Stimulated activated CD8-positive, alpha-beta memory T cell treated with anti-CD3 and anti-CD28 coated beads, Interleukin-12 subunit alpha, Interleukin-12 subunit beta, amount 100 ng/mL, for 1 hour (primary cell): ENCODE results near the gene FOXRED1.
A peak's percentile ranks its signal among the peaks of the same experiment; 100 is the strongest.
"Not testable (repeated sequence)": the region's sequence is repeated elsewhere in the genome, so short reads cannot be mapped to it uniquely, and the experiment has no call there.

Experiments used
- DNase-seq: peaks from one replicate; pipeline ENCODE4 v3.0.0-alpha.2; 2020; ENCODE audit warnings: low read depth

Gene FOXRED1

DNA sequence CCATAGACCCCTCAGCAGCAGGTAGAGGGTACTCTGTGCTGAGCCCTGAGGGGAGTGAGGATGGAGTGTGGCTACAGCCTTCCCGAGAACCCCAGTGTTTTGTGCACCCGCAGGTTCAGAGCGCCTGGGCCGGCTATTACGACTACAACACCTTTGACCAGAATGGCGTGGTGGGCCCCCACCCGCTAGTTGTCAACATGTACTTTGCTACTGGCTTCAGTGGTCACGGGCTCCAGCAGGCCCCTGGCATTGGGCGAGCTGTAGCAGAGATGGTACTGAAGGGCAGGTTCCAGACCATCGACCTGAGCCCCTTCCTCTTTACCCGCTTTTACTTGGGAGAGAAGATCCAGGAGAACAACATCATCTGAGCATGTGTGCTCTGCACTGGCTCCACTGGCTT lies 8.4 kb downstream of the FOXRED1 start:
- DNase-seq = no peak

DNA sequence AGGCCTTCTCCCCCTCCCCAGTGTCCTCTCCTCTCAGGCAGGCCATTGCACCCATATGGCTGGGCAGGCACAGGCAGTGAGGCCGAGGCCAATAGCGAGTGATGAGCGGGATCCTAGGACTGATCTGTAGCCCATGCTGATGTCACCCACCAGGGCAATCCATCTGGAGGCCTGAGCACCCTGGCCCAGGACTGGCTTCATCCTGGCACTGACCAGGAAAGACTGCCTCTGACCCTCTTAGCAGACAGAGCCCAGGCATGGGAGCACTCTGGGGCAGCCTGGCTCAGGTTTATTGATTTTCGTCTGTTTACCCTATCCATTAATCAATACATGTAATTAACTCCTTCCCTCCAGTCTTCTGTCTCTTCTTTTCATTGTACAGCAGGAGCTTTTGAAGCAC lies 8.8 kb downstream of the FOXRED1 start:
- no peak for DNase-seq

DNA sequence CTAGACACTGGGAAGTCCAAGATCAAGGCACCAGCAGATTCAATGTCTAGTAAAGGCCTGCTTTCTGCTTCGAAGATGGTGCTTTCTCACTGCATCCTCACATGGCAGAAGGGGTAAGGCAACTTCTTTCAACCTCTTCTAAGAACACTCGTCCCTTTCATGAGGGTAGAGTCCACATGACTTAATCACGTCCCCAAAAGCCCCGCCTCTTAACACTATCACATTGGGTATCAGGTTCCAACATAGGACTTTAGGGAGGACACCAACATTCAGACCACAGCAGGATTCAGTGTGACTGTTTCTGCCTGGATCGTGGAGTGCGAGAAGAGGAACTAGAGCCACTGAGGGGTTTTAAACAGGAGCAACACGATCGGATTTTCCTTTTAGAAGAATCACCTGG lies 10.2 kb downstream of the FOXRED1 start:
- DNase-seq = no peak

DNA sequence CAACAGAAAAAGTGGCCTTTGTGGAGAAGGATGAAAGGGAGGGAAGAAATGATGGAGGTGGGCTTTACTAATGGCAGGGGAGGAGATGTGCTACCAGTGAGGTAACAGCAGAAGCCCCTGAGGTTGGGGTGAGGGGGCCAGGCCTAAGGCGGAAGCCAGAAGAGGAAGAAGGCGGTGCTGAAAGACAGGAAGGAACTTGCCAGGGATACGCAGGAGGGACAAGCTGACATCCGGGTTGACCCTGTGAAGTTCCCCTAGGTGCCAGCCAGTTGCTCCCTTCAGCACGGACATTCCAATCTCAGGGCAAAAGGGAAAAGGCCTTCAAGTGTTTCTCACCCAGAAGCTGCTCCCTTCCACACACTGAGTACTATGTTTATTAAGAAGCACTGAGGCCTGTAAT lies 11.6 kb downstream of the FOXRED1 start:
- DNase-seq = no peak

DNA sequence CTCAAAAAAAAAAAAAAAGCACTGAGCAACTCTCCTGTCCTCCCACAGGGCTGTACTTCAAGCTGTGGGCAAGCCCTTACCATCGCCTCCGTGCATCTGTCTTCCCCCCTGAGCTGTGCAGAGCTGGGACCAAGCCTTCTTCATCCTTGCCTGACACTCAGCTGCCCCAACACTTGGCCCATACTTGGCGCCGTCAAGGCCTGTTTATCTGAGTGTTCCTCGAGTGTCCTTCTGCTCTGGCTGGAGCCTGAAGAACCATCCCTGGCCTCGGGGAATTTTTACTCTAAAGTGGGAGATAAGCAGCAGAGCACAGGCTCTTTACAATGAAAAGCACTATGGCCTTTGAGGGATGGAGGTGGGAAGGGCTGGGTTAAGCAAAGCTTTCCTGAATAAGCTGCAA lies 12.3 kb downstream of the FOXRED1 start:
- no peak for DNase-seq

DNA sequence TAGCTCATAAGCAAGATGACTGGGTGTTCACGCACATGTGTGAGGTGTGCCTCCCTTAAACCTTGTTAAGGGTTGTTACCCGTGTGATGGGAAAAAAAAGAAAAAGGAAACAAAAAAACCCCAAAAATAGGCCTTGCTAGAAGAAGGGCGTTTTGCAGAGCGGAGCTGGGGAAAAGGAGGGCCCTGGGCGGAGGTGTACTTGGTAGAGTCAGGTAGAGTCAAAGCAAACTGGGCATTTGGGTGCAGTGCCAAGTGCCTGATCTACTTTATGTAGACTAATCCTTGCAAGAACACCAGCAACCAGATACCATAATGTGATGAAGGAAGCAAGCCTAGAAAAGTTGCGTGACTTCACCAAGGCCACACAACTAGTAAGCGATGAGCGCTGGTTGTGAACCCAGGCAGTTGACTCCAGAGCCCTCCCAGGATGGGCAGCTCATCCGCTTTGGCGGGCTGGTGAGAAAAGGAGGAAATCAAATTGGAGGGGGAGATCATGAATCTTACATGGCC lies 12.8 kb downstream of the FOXRED1 start:
- DNase-seq = no peak

DNA sequence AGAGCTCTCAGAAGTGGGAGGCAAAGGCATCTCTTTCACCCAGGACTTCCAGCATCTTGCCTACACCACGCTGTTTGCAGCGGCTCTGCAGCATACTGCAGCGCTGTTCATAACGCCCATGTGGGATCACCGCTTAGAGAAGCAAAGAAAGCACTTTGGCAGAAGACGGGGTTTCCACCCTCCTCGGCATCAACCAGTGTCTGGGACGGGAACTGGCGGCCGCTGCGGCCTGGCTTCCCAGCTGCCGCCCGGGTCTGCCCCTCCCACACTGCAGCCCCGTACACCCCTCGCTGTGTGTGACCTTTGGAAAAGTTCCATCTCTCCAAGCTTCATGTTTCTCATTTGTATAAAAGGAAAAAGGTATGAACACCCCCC lies 13.4 kb downstream of the FOXRED1 start:
- no peak for DNase-seq

DNA sequence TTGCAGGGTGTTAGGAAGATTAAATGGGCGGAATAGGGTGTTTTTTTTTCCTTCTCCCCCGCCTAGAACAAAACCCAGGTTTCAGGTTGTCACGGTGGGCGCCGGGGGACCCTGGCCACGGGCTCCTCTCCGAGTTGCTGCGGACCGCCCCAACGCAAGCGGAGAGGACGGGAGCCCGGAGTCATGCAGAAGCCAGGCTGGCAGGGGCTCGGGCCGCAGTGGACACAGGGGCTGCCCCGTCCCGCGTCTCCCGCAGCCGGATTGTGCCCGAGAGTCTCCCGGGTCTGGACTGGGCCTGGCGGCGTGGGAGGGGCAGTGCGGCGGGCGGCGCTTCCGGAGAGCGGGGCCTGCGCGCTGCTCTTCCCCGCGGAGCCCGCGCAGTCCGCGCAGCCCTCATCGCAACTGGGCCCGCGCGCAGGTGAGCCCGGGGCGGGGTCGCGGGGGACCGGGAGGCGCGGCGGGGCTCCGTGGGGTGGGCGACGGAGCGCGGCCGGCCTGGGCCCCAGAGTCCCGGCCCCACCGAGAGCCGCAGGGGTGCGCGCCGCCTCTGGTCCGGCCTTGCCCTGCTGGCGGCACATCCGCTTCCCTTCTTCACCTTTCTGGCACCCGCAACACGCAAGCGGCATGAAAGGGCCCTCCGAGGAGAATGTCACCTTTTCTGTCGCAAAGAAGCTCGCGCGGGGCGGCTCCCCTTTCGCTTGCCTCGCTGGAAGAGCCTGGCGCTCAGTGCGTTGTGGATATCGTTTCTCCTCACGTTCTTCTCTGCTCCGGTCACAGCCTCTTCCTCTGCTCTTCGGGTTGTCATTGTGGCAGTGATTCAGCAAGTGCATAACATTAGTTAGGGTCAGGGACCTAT lies 14.0 kb downstream of the FOXRED1 start, which contains the start of gene TIRAP:
TSS of gene TIRAP (plus strand) at position 358 of the 856 bp plus-strand sequence. CDS start 7,802 bp downstream, outside the sequence.
- DNase-seq = peak; percentile 39

DNA sequence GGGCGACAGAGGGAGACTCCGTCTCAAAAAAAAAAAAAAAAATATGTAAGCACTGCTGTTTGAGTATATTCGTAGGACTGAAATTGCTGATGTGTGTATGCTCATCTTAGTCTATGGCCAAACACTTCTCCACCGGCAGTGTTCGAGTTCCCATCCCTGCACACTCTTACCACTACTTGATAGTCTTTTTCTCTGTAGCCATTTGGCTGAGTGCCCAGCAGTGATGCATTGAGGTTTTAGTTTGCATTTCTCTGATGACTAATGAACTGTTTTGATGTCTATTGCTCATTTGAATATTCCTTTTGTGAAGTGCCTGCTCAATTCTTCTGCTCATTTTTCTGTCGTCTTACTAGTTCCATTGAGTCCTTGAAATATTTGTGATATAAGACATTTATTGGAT lies 15.9 kb downstream of the FOXRED1 start:
- DNase-seq = peak; percentile 83

DNA sequence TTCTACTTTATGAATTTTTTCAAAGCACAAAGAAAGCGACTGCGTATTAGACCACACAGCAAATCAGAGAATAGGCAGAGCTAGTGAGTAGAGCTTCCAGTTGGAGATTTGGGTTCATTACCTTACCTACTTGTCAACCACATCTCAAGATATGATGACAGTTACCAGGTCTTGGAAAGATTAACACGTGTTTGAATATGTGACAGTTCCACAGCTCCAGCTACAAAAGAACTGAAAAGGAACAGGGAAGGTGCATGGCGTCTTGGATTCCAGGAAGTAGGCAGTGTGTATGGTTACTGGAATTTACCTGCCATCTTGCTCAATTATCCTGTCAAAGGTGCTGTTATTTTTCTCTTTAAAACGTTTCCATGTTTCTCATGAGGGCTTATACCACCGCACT lies 19.3 kb downstream of the FOXRED1 start:
- DNase-seq = no peak

DNA sequence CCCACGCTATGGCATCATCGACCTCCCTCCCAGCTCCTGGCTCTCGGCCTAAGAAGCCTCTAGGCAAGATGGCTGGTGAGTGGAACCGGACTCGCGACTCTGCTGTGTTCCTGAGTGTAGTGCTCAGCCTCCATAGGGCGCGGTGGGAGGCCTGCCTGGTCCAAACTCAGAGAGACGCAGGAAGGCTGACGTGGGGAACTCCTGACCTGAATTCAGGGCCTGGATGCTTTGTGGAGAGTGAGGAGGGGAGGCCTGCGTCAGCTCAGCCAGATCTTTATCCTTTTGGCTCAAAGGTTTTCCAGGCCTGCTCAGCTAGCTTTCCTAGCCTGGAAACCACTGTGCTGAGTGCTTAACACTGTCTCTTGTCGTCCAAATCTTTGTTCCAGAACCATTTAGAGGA lies 21.9 kb downstream of the FOXRED1 start:
- no peak for DNase-seq

DNA sequence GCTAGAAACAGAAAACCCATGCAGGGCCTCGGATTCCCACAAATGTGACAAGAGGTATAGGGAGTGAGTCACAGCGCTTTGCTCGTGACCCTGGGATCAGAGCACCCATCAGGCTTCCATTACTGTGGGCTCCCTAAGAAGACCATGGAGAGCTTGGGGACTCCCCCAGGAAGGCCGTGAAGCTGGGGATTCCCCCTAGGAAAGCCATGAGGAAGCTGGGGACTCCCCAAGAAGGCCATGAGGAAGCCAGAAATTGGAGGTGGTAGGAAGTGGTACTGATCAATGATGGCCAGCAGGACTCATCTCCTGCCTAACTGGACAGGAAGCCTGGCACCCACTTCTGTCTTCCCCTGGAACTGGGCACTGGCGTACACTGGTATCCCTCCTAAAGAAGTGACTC lies 24.8 kb downstream of the FOXRED1 start:
- no peak for DNase-seq

DNA sequence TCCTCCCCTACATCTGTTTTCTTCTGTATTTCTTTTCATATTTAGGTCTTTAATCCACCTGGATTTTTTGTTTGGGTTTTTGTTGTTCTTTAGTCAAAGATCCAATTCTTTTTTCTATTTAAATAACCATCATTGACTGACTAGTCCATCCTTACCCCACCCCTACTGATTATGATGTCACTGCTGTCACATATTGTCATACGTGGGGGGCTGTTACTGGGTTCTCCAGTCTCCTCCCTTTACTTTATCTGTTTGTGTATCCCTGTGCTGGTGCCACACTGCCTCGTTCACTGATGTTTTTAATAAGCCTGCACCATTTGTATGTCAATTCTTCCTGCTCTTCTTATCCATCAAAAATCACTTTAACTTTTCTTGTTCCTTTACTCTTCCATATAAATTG lies 28.1 kb downstream of the FOXRED1 start:
- no peak for DNase-seq

DNA sequence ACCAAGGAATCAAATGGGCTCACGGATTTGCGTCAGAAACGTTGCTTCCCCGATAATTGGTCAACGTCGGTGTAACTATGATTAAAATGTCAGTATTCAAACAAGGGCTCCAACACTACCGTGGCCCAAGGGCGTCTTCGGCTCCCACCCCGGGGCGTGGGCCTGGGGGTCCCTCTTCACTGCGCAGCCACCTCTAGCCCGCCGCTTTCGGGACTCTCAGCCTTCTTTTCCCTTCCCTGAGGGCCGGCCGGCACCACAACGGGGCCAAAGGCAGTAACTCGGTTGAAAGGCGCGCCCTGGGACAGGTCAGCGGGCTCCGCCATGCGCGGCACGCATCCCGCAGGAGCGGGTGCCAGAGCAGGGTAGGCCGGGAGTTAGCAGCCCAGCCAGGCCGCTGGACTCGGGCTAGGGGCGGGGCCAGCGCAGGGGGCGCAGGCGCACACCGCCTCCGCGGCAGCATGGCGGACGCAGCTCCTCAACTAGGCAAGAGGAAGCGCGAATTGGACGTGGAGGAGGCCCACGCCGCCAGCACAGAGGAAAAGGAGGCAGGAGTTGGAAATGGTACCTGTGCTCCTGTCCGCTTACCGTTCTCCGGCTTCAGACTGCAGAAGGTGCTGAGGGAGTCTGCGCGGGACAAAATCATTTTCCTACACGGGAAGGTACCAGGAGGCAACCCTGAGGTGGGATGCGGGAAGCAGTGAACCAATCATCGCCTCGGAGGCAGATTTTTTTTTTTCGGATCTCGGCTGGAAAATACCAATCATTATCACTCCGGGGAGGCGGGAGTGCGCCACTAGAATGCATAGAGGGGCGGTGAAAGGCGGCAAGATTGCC lies 34.9 kb downstream of the FOXRED1 start, which contains the start of gene DCPS:
TSS of gene DCPS (plus strand) at position 438 of the 834 bp plus-strand sequence. CDS start at position 459, 21 bp downstream.
- DNase-seq = peak; percentile 65

DNA sequence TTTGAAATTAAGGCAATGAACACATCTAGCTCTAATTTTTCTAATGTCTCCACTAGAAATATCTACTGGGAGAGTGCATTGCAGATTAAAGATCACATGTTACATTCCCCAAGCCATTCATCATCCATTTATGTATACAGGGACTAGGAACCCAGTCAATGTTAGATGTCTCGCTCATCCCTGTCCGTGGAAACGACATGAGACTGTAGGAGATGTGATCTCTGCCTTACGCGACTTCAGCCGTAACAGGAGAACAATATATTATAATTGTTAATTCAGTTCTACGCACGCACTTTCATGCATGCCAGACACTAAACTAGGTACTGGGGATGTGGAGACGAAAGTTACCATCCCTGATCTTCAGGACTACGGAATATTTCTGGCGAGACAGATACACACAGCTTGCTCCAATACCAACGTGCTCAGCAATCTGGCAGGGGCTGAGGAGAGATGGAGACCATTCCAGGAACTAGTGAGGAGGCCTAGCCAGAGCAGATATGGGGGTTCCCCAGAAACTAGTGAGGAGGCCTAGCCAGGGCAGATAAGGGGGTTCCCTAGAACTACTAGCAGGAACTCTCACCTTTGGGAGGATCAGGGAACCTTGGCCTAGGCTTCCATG lies 35.6 kb downstream of the FOXRED1 start:
- DNase-seq = no peak

DNA sequence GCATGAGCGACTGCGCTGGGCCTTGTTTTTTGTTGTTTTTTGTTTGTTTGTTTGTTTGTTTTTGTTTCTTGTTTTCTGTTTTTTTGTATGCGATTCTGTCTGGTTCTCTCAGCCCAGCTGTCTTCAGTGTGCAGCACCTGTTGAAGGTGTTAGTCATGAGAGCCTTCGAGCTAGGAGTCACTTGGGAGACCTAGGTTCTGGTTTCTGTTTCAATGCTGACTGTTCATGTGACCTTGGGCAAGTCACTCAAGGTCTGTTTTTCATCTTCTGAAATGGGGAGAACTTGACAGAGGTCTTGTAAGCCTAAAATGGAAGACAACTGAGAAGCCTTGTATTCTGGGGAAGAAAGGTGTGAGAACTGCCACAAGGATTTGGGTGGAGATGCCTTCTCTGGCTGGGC lies 36.7 kb downstream of the FOXRED1 start:
- no peak for DNase-seq

DNA sequence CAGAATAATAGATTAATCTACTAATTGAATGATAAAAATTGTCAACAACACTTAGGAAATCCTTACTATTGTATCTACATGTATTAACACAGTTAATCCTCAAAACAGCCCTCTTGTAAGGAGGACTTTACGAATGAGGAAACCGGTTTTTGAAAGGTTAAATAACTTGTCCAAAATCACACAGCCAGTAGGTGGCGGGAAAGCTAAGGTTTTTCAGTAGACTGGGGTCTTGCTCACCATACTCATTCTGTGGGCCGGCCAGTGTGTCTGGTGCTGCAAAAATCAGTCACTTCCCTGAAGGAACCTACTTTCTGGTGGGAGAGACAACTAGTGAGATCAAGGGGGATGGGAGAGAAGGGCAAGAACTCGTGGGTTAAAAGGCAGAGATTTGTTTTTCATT lies 38.8 kb downstream of the FOXRED1 start:
- DNase-seq = no peak

DNA sequence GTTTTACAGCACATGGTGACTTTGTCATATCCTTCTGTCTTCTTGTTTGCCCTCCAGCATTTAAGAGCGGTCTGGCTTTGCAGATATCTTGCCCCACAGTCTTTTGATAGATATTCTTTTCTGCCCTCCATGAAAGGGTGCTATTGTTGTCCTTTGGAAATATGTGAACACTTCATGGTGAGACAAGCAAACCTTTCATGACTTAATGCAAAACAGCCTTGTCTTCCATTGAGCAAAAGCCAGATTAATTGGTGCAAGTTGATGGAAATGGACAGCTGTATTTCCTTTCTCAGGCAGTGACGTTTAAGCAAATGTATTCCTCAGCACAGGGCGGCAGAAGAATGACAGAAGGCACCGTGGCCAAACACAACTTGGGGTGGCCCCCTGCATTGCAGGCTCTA lies 39.3 kb downstream of the FOXRED1 start:
- DNase-seq = no peak

DNA sequence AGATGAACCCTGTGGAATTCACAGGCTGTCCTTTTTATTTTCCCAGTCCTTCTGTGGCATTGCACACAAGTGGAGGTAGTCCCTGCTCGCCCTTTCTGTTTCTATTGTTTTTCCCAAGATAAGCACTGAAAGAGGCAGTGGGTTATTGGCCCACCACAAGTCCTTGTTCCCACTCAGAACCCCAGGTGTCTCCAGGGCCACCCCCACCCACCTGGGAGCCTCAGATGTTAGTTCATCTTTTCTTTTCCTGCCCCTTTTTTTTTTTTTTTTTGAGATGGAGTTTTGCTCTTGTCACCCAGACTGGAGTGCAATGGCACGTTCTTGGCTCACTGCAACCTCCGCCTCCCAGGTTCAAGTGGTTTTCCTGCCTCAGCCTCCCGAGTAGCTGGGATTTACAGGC lies 39.8 kb downstream of the FOXRED1 start:
- DNase-seq = not testable (repeated sequence)

DNA sequence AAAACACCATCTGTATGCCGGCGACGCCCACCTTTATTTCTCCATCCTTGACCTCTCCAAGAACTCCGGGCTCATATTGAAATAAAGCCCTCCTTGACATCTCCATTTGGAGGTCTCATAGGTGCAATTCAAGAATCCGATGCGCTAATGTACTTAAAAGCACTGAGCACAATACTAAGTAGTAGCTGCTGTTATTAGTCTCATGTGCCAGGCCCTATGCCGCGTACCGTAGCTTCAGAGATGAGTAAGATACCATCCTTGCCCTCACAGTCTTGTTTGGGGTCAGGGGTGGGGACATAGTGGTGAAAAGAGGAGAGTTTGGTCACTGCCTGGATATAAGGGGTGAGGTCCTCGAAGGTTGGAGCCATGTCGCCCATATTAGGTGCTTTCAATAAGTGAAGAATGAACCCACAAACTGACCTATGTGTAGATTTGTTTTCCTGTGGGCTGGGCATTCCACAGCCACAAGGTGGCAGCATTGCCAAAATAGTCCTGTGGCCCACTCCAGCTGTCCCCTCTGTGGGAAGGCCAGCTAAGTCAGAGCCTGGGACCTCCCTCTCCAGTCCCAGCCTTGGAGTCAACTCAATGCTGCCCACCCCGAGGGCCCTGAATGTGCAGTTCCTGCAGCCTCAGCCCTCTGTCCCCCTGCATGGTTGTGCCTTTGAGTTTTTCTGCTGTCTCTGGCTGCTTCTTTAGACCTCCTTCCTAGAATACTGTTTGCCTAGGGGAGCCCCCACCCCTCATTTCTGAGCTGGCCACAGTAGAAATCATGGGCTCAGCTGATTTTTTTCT lies 41.4 kb downstream of the FOXRED1 start:
- peak; percentile 45 for DNase-seq

DNA sequence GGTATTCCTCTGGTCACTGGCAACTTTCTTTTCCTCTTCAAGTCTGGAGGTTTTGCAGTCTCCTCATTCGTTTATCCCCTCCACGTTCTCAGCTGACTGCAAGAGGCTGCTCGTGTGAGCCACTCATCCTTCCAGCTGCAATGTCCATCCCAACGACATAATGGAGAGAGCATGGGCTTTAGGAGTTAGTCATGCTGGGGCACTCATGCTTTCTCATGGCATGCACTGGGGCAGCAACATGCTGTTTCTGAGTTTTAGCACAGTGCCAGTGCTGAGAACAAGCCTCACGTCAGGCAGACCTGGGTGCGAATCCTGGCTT lies 42.0 kb downstream of the FOXRED1 start:
- no peak for DNase-seq
